Keratinocyte (primary cell): Measurements from ENCODE around the gene INSR. TPM values are rescaled to one million over a fixed set of nuclear protein-coding genes. Genes with fewer than 3 reads are reported as not detected.
A peak's percentile ranks its signal among the peaks of the same experiment; 100 is the strongest.

Source experiments
- DNase-seq: peaks from one replicate; pipeline ENCODE4 v3.0.0-alpha.2; 2011; ENCODE audit warnings: low read depth, missing footprints, low spot score
- FAIRE-seq: peaks from 2 replicates; lab custom pipeline; 2011; peaks lifted over from hg19 to GRCh38; lab: Jason Lieb, UNC
- H2AFZ ChIP-seq: 2 replicates; pipeline ENCODE4 v1.6.0; 2012; ENCODE audit warnings: low read length, control low read depth, inconsistent platforms; ENCODE audit not compliant: control insufficient read depth
- H3K27ac ChIP-seq: 2 replicates; pipeline ENCODE4 v1.5.1; 2011; ENCODE audit warnings: low read length; ENCODE audit not compliant: control insufficient read depth, insufficient read depth
- H3K27me3 ChIP-seq: 3 replicates; pipeline ENCODE4 v1.6.0; 2011; ENCODE audit warnings: low read length; ENCODE audit not compliant: control insufficient read depth, insufficient read depth; ENCODE audit errors: extremely low read depth
- H3K36me3 ChIP-seq, 2 experiments: 2 replicates in 1 of 2; 3 replicates in 1 of 2; pipeline ENCODE4 v1.5.1; 2011; ENCODE audit warnings: low read length in 2 of 2, mild to moderate bottlenecking in 1 of 2; ENCODE audit not compliant: control insufficient read depth in 2 of 2, insufficient read depth in 2 of 2; ENCODE audit errors: extremely low read depth in 1 of 2
- H3K4me1 ChIP-seq: 3 replicates; pipeline ENCODE4 v1.5.1; 2011; ENCODE audit warnings: low read length; ENCODE audit not compliant: control insufficient read depth, insufficient read depth; ENCODE audit errors: extremely low read depth
- H3K4me2 ChIP-seq: 3 replicates; pipeline ENCODE4 v1.6.0; 2011; ENCODE audit warnings: low read depth, low read length; ENCODE audit not compliant: control insufficient read depth, insufficient read depth; ENCODE audit errors: extremely low read depth
- H3K4me3 ChIP-seq, 3 experiments: fragments of 200-600 bp in 1 of 3; sonication (generic) in 1 of 3; 2 replicates in 2 of 3; 3 replicates in 1 of 3; pipeline ENCODE4 v1.5.1; 2011 to 2016; ENCODE audit warnings: low read length in 3 of 3, mild to moderate bottlenecking in 3 of 3, control low read depth in 2 of 3, inconsistent platforms in 1 of 3, low read depth in 1 of 3, mixed read lengths in 1 of 3, mixed run types in 1 of 3, moderate library complexity in 1 of 3; ENCODE audit not compliant: control insufficient read depth in 2 of 3, insufficient read depth in 2 of 3; ENCODE audit errors: extremely low read depth in 1 of 3
- H3K79me2 ChIP-seq: 2 replicates; pipeline ENCODE4 v1.6.0; 2012; ENCODE audit warnings: low read length; ENCODE audit not compliant: control insufficient read depth, insufficient read depth
- H3K9ac ChIP-seq: 3 replicates; pipeline ENCODE4 v1.6.0; 2011; ENCODE audit warnings: low read length; ENCODE audit not compliant: control insufficient read depth, insufficient read depth; ENCODE audit errors: extremely low read depth
- H3K9me1 ChIP-seq: 3 replicates; pipeline ENCODE4 v1.6.0; 2011; ENCODE audit warnings: low read length; ENCODE audit not compliant: control insufficient read depth, insufficient read depth; ENCODE audit errors: extremely low read depth
- H3K9me3 ChIP-seq: 2 replicates; pipeline ENCODE4 v1.5.1; 2012; ENCODE audit warnings: low read depth, low read length; ENCODE audit not compliant: control insufficient read depth
- H4K20me1 ChIP-seq: 3 replicates; pipeline ENCODE4 v1.6.0; 2011; ENCODE audit warnings: low read length; ENCODE audit not compliant: control insufficient read depth, insufficient read depth; ENCODE audit errors: extremely low read depth
- EZH2 ChIP-seq: IDR thresholded peaks from one replicate; pipeline ENCODE4 v1.6.1; 2012; ENCODE audit warnings: inconsistent platforms, mild to moderate bottlenecking, low read length, moderate library complexity
- dilution Hi-C: fragments of 300-500 bp; cut with MboI; formaldehyde crosslinking; loops from one replicate; pipeline ENCODE4 v1.7.0; 2020; ENCODE audit warnings: low sequenced_read_pairs; ENCODE audit not compliant: extremely low pct_ligation_motif_present
- polyA plus RNA-seq, 5 experiments: library from polyadenylated mRNA; depleted of rRNA in 3 of 5; stranded (reverse) in 3 of 5; stranded (forward) in 1 of 5; unstranded in 1 of 5; fragments of >200 nt; gene quantifications; 1 replicate in 1 of 5; 2 replicates in 3 of 5; 3 replicates in 1 of 5; pipeline versions ENCODE4 v1.2.1 to v1.2.3, GENCODE V29; 2011 to 2012; ENCODE audit warnings: missing spikeins in 2 of 5, low read depth in 1 of 5, low replicate concordance in 1 of 5
- TF ChIP-seq, protein P1 (sequence below), 3 experiments: IDR thresholded peaks in 1 of 3; conservative IDR thresholded peaks in 1 of 3; optimal IDR thresholded peaks in 1 of 3; 2 replicates in 2 of 3; 3 replicates in 1 of 3; pipeline versions ENCODE3 to v1.5.1; 2011; ENCODE audit warnings: low read length in 3 of 3, mild to moderate bottlenecking in 3 of 3, moderate library complexity in 2 of 3, control low read depth in 1 of 3, inconsistent platforms in 1 of 3; ENCODE audit not compliant: insufficient read depth in 2 of 3; ENCODE audit errors: extremely low read depth in 1 of 3

The INSR gene
- polyA plus RNA-seq, 1 donor (not counting 4 experiments of a cell fraction or from before 2014, with no cell fraction given) = 1.2 TPM

DNA sequence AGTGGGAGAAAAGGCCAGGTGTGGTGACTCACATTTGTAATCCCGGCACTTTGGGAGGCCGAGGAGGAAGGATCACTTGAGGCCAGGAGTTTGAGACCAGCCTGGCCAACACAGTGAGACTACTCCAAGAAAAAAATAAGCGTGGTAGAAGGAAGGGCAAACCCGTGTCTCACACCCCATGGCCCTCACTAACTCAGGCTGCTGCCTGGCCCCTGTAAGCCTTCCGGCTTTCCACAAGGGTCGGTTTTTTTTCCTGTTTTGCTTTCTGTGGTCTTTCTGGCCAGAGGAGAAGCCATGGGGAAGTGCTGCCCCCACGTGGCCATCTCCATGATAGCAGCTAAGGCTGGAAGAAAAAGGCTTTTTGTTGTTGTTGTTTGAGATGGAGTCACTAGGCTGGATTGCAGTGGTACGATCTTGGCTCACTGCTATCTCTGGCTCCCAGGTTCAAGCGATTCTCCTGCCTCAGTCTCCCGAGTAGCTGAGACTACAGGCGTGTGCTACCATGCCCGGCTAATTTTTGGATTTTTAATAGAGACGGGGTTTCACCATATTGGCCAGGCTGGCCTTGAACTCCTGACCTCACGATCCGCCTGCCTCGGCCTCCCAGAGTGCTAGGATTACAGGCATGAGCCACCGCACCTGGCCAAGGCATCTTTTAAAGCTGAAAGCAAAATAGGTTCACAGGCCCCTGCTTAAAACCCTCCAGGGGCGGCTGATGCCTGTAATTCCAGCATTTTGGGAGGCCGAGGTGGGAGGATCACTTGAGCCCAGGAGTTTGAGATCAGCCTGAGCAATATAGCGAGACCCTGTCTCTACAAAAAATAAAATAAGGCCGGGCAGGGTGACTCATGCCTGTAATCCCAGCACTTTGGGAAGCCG lies 47.0 kb upstream of the INSR start:
- Histone ChIP-seq H3K9me1 (no peaks in the 10 kb centered on the region), H3K4me1 (no peaks in the 10 kb centered on the region), H3K9me3 (no peaks in the 10 kb centered on the region), H4K20me1 (no peaks in the 10 kb centered on the region), H3K9ac (no peak overlapping the region), H3K4me2 (peak overlapping the region; percentile 10), H3K27ac (no peak overlapping the region), H3K79me2 (no peaks in the 10 kb centered on the region), H2AFZ (no peak overlapping the region), H3K4me3 (no peak overlapping the region), H3K27me3 (peaks cover 4% of the 10 kb centered on the region), H3K36me3 (no peaks in the 10 kb centered on the region)
- DNase-seq (peak; percentile 25), FAIRE-seq (peak; percentile 52)
- TF ChIP-seq EZH2 = no peak
- TF ChIP-seq, protein P1, sequence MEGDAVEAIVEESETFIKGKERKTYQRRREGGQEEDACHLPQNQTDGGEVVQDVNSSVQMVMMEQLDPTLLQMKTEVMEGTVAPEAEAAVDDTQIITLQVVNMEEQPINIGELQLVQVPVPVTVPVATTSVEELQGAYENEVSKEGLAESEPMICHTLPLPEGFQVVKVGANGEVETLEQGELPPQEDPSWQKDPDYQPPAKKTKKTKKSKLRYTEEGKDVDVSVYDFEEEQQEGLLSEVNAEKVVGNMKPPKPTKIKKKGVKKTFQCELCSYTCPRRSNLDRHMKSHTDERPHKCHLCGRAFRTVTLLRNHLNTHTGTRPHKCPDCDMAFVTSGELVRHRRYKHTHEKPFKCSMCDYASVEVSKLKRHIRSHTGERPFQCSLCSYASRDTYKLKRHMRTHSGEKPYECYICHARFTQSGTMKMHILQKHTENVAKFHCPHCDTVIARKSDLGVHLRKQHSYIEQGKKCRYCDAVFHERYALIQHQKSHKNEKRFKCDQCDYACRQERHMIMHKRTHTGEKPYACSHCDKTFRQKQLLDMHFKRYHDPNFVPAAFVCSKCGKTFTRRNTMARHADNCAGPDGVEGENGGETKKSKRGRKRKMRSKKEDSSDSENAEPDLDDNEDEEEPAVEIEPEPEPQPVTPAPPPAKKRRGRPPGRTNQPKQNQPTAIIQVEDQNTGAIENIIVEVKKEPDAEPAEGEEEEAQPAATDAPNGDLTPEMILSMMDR (optimal IDR thresholded peaks at IDR 0.05 in 1 of 3, IDR thresholded peaks at IDR 0.05 in 1 of 3, conservative IDR thresholded peaks at IDR 0.05 in 1 of 3; ENCODE audit: extremely low read depth in 1 of 3, insufficient read depth in 2 of 3, low read length in 3 of 3) = peak; percentile 83 to 92 (median 91)
- dilution Hi-C loops = no loop called here

- Histone ChIP-seq H3K9me3 (no peaks in the 10 kb centered on the region), H3K4me2 (no peak overlapping the region), H3K4me3 (no peak overlapping the region), H2AFZ (no peak overlapping the region), H4K20me1 (no peaks in the 10 kb centered on the region), H3K4me1 (no peaks in the 10 kb centered on the region), H3K79me2 (no peaks in the 10 kb centered on the region), H3K9ac (no peak overlapping the region), H3K9me1 (no peaks in the 10 kb centered on the region), H3K27me3 (no peaks in the 10 kb centered on the region), H3K36me3 (no peaks in the 10 kb centered on the region), H3K27ac (no peak overlapping the region)
- DNase-seq (no peak), FAIRE-seq (no peak)
- dilution Hi-C loops = loop anchor here (10.0 kb wide), 1 partner anchor 73 kb away; no protein-coding TSS in a partner anchor
- TF ChIP-seq, protein P1 (optimal IDR thresholded peaks at IDR 0.05 in 1 of 3, IDR thresholded peaks at IDR 0.05 in 1 of 3, conservative IDR thresholded peaks at IDR 0.05 in 1 of 3; ENCODE audit: extremely low read depth in 1 of 3, insufficient read depth in 2 of 3, low read length in 3 of 3) = no peak
- no peak for TF ChIP-seq EZH2
These were observed 43.4 kb upstream of the INSR start for GRCh38 chr19:7337380-7338194.
